OCI-LY7 (cell line): ENCODE results near the gene DNMT3A.

ENCODE experiments used
- CTCF ChIP-seq: fragments of 200-600 bp; sonication (generic); conservative IDR thresholded peaks from 2 replicates; pipeline ENCODE4 v1.5.1; 2014; ENCODE audit warnings: mild to moderate bottlenecking, antibody characterized with exemption, low read length, moderate library complexity, mixed read lengths
- EZH2phosphoT487 ChIP-seq: fragments of 200-600 bp; sonication (generic); IDR thresholded peaks from 2 replicates; pipeline ENCODE4 v1.6.1; 2018; ENCODE audit warnings: low read depth, borderline replicate concordance, mild to moderate bottlenecking, mixed run types, antibody characterized with exemption, low read length, moderate library complexity, mixed read lengths

DNA sequence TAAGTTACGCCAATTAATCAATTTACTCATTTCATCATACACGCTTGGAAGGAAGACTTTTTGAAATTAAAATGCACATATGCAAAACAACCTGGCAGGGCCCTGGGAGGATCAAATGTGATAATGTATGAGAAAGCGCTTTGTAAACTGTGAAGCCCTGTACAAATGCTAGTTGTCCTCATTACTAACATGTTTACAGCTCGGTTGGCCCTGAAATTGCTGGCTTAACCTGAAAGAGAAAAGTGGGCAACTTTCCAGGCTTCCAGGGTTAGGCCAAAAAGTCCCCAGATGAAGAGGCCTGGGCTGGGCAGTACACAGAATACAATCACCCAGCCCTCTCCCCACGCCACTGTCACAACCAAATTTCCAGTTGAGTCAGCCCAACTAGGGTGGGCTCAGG, 60.2 kb downstream of the DNMT3A start:
- TF ChIP-seq CTCF (no peak), EZH2phosphoT487 (no peak)
